Fibroblast of skin of left biceps (primary cell): ENCODE data around the gene AIG1.
A peak's percentile ranks its signal among the peaks of the same experiment; 100 is the strongest.

Experiments used
- DNase-seq, 2 experiments: peaks; one replicate each; pipeline ENCODE4 v3.0.0-alpha.2; 2013; ENCODE audit warnings: low read depth in 2 of 2

Gene AIG1

GRCh38 chr6:143195349-143195845 lies 134.7 kb downstream of the AIG1 start:
- no peak for DNase-seq

- DNase-seq = peak in 1 of 2 experiments; percentile 19
These were observed 136.0 kb downstream of the AIG1 start for GRCh38 chr6:143196525-143197225.

- DNase-seq = no peak
These were observed 136.7 kb downstream of the AIG1 start for GRCh38 chr6:143197377-143197776.

GRCh38 chr6:143198312-143198711 lies 137.6 kb downstream of the AIG1 start:
- DNase-seq = no peak

- no peak for DNase-seq
These were observed 138.6 kb downstream of the AIG1 start for GRCh38 chr6:143199291-143199690.

- no peak for DNase-seq
These were observed 139.6 kb downstream of the AIG1 start for GRCh38 chr6:143200167-143200770.

GRCh38 chr6:143204045-143204444 lies 143.4 kb downstream of the AIG1 start:
- DNase-seq = no peak

GRCh38 chr6:143205131-143205535 lies 144.4 kb downstream of the AIG1 start:
- DNase-seq = no peak

- DNase-seq = peak; percentile 60 to 75
These were observed 144.9 kb downstream of the AIG1 start for GRCh38 chr6:143205585-143205984.

- DNase-seq = peak; percentile 18 to 31
These were observed 145.3 kb downstream of the AIG1 start for GRCh38 chr6:143205991-143206390.

GRCh38 chr6:143206550-143206949 lies 145.9 kb downstream of the AIG1 start:
- no peak for DNase-seq

GRCh38 chr6:143210420-143210819 lies 149.7 kb downstream of the AIG1 start:
- no peak for DNase-seq

GRCh38 chr6:143213859-143214376 lies 153.2 kb downstream of the AIG1 start:
- no peak for DNase-seq

- DNase-seq = no peak
These were observed 154.7 kb downstream of the AIG1 start for GRCh38 chr6:143215363-143215762.

GRCh38 chr6:143215771-143216170 lies 155.1 kb downstream of the AIG1 start:
- DNase-seq = no peak

- no peak for DNase-seq
These were observed 157.5 kb downstream of the AIG1 start for GRCh38 chr6:143218233-143218632.

GRCh38 chr6:143221698-143222097 lies 161.0 kb downstream of the AIG1 start:
- no peak for DNase-seq

- no peak for DNase-seq
These were observed 161.6 kb downstream of the AIG1 start for GRCh38 chr6:143222310-143222709.

GRCh38 chr6:143222801-143223231 lies 162.1 kb downstream of the AIG1 start:
- DNase-seq = no peak

- DNase-seq = no peak
These were observed 163.2 kb downstream of the AIG1 start for GRCh38 chr6:143223895-143224294.

GRCh38 chr6:143224516-143224915 lies 163.8 kb downstream of the AIG1 start:
- no peak for DNase-seq

- no peak for DNase-seq
These were observed 165.2 kb downstream of the AIG1 start for GRCh38 chr6:143225929-143226328.

GRCh38 chr6:143227675-143228074 lies 167.0 kb downstream of the AIG1 start:
- DNase-seq = no peak
